WERI-Rb-1 (cell line): ENCODE results near the gene LRRC37B.
A peak's percentile ranks its signal among the peaks of the same experiment; 100 is the strongest.
"Not testable (repeated sequence)": the region's sequence is repeated elsewhere in the genome, so short reads cannot be mapped to it uniquely, and the experiment has no call there.

ENCODE experiments used
- DNase-seq: peaks from one replicate; pipeline ENCODE4 v3.0.0-alpha.2; 2020
- H3K27ac ChIP-seq: fragments of 250-450 bp; sonication (Bioruptor Pico); 2 replicates; pipeline ENCODE4 v1.5.1; 2020; ENCODE audit warnings: mild to moderate bottlenecking, moderate library complexity
- H3K27me3 ChIP-seq: fragments of 250-450 bp; sonication (Bioruptor Pico); 2 replicates; pipeline ENCODE4 v1.5.1; 2021; ENCODE audit warnings: mild to moderate bottlenecking, low read depth, moderate library complexity; ENCODE audit not compliant: insufficient read depth, severe bottlenecking
- H3K36me3 ChIP-seq: fragments of 250-450 bp; sonication (Bioruptor Pico); 2 replicates; pipeline ENCODE4 v1.5.1; 2020; ENCODE audit warnings: mild to moderate bottlenecking, moderate library complexity
- H3K4me3 ChIP-seq: 2 replicates; pipeline ENCODE4 v1.5.1; 2011; ENCODE audit warnings: low read depth, mild to moderate bottlenecking, control low read depth, low read length
- H3K9me3 ChIP-seq: fragments of 250-450 bp; sonication (Bioruptor Pico); 2 replicates; pipeline ENCODE4 v1.5.1; 2021; ENCODE audit warnings: mild to moderate bottlenecking, moderate library complexity; ENCODE audit not compliant: severe bottlenecking
- CTCF ChIP-seq: IDR thresholded peaks from 2 replicates; pipeline ENCODE4 v1.5.1; 2011; ENCODE audit warnings: low read depth, mild to moderate bottlenecking, control low read depth, inconsistent platforms, low read length

Gene LRRC37B

DNA sequence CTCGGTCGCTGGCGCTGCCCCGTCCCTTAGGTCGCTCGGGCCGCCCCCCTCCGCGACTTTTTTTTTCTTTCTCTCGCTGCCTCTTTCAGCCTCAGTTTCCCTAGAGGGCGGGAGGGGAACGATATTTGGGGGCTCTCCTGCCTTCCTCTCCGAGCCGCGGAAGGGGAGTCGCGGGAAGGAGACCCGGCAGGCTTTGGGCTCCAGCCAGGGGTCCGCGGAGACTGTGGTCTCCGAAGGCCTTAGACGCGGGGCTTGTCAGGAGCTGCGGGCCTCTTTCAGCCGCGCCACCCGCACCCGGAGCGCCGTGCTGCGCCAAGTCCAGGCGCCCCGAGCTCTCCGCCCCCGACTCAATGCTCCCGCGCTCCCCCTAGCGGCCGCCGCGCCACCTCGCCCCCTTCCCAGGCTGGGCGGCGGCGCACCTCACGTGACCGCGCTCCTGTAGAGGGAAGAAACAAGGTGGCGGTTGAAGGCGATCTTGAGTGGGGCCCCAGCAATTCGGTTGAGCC lies at the start of gene LRRC37B:
LRRC37B (plus strand) TSS at position 427 of the 506 bp plus-strand sequence. CDS start 14,010 bp downstream, outside the sequence.
- H3K36me3 ChIP-seq = peaks cover 4% of the 10 kb centered on the region; the same call in 1 of the 2 replicates
- peak; percentile 88 for DNase-seq
- no peaks in the 10 kb centered on the region for H3K27me3 ChIP-seq
- no peaks in the 10 kb centered on the region for H3K9me3 ChIP-seq
- TF ChIP-seq CTCF = peak; percentile 84
- peak within 1 kb of the TSS; percentile 72 for H3K27ac ChIP-seq
- H3K4me3 ChIP-seq = peak within 1 kb of the TSS; percentile 75

- Histone ChIP-seq H3K27ac (peak overlapping the region; percentile 56), H3K36me3 (peaks cover 31% of the 10 kb centered on the region)
- H3K9me3 ChIP-seq, H3K4me3 ChIP-seq, DNase-seq, H3K27me3 ChIP-seq: not testable (repeated sequence)
Measured at GRCh38 chr17:31964131-31964530, 43.1 kb upstream of the LRRC37B start.

DNA sequence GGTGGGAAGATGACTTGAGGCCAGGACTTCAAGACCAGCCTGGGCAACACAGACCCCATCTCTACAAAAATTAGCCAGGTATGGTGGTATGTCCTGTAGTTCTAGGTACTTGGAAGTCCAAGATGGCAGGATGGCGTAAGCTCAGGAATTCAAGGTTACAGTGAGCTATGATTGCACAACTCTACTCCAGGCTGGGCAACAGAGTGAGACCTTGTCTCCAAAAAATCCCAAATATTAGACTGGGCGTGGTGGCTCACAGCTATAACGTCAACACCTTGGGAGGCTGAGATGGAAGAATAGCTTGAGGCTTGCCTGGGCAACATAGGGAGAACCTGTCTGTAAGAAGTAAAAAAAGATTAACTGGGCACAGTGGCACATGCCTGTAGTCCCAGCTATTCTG lies 39.5 kb upstream of the LRRC37B start:
- TF ChIP-seq CTCF = no peak
- H3K4me3 ChIP-seq = no peak overlapping the region
- no peaks in the 10 kb centered on the region for H3K9me3 ChIP-seq
- no peaks in the 10 kb centered on the region for H3K27me3 ChIP-seq
- no peak for DNase-seq
- peaks cover 25% of the 10 kb centered on the region for H3K36me3 ChIP-seq
- H3K27ac ChIP-seq = no peak overlapping the region

- H3K27me3 ChIP-seq, H3K4me3 ChIP-seq, H3K9me3 ChIP-seq, DNase-seq, H3K27ac ChIP-seq: not testable (repeated sequence)
- H3K36me3 ChIP-seq = peaks cover 20% of the 10 kb centered on the region
Measured at GRCh38 chr17:31970416-31970815, 36.8 kb upstream of the LRRC37B start.

- H3K27ac ChIP-seq, DNase-seq: not testable (repeated sequence)
- H3K36me3 ChIP-seq = peaks cover 16% of the 10 kb centered on the region
Measured at GRCh38 chr17:31974269-31975071, 32.7 kb upstream of the LRRC37B start.

DNA sequence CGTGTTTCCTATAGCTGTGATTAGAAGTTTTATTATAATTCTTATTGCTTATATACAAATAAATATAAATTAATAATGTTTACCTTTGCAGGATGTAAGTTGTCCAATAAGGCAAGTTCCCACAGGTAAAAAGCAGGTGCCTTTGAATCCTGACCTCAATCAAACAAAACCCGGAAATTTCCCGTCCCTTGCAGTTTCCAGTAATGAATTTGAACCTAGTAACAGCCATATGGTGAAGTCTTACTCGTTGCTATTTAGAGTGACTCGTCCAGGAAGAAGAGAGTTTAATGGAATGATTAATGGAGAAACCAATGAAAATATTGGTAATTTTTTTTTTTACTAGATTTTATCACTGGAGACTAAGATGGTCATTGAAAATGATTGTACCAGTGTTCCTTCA lies 31.8 kb upstream of the LRRC37B start:
- H3K36me3 ChIP-seq = peaks cover 16% of the 10 kb centered on the region
- not testable (repeated sequence) for H3K27me3 ChIP-seq, DNase-seq, H3K9me3 ChIP-seq, H3K27ac ChIP-seq, H3K4me3 ChIP-seq

More at GRCh38 chr17:31974269-31975071, 32.7 kb upstream of the LRRC37B start:
- H3K9me3 ChIP-seq, H3K4me3 ChIP-seq, H3K27me3 ChIP-seq: not testable (repeated sequence)

DNA sequence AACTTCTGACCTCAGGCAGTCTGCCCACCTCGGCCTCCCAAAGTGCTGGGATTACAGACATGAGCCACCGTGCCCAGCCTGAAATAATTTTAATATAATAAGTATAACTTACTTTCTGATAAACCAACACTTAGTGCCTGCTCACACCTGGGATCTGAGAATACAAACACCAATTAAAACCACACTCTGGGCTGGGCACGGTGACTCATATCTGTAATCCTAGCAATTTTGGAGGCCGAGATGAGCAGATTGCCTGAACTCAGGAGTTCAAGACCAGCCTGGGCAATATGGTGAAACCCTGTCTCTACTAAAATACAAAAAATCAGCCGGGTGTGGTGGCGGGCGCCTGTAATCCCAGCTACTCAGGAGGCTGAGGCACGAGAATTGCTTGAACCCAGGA lies 15.4 kb upstream of the LRRC37B start:
- not testable (repeated sequence) for DNase-seq, H3K27ac ChIP-seq, H3K27me3 ChIP-seq, H3K9me3 ChIP-seq, H3K4me3 ChIP-seq
- H3K36me3 ChIP-seq = peaks cover 94% of the 10 kb centered on the region

GRCh38 chr17:31997005-31997404 lies 10.2 kb upstream of the LRRC37B start:
- DNase-seq = no peak
- peaks cover 77% of the 10 kb centered on the region for H3K36me3 ChIP-seq

More at GRCh38 chr17:31997005-31997404, 10.2 kb upstream of the LRRC37B start:
- H3K4me3 ChIP-seq = no peak overlapping the region
- H3K27me3 ChIP-seq = no peaks in the 10 kb centered on the region
- H3K9me3 ChIP-seq = no peaks in the 10 kb centered on the region
- H3K27ac ChIP-seq = no peak overlapping the region
- TF ChIP-seq CTCF = no peak
